Right forelimb (tissue), 1 donor: ENCODE measurements around the gene EIF3B.
"Not testable (repeated sequence)": the region's sequence is repeated elsewhere in the genome, so short reads cannot be mapped to it uniquely, and the experiment has no call there.

Source experiments
- DNase-seq: peaks from one replicate; pipeline ENCODE4 v3.0.0-alpha.2; 2018

The EIF3B gene

DNA sequence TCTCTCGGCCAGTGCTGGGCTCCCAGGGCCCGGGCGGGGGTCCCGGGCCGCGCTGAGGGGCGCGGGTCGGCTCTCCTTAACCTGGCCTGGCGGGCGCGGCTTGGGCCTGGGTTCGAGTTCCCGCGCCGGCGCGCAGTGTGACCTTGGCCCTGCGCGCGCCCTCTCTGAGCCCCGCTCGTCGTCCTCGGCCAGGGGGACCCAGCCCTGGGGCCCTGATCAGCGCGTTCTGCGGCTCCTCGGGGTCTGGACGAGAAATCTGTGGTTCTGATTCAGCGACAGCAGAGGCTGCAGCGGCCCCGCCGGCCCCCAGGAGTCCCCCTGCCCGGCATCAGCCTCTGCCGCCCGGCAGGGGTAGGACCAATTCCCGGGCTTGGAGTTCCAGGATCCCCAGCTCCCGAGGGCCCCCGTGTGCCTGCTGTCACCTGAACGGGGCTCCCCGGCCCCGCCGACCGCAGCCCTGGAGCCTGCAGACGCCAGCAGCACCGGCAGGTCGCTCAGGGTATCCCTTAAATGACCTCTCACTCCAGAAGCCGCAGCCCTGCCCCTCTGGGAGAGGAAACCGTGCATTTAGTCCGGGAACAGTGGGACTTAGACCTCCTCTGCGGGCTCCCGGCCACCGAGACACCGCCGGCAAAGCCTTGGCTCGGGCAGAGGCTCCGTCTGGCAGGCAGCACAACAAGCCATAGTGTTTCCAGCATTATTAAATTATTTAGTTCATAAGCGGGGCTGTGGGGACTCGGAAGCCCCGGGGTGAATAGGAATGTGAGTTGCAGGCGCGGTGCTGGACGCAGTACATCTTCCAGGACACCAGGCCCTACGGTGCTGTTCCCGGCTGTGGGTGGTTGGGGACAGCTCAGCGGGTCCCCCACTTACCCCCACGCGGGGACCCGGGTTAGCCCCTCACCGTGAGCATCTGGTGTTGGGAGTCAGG lies 49.4 kb downstream of the EIF3B start:
- no peak for DNase-seq

- no peak for DNase-seq
These were observed 50.1 kb downstream of the EIF3B start for GRCh38 chr7:2404714-2405119.

DNA sequence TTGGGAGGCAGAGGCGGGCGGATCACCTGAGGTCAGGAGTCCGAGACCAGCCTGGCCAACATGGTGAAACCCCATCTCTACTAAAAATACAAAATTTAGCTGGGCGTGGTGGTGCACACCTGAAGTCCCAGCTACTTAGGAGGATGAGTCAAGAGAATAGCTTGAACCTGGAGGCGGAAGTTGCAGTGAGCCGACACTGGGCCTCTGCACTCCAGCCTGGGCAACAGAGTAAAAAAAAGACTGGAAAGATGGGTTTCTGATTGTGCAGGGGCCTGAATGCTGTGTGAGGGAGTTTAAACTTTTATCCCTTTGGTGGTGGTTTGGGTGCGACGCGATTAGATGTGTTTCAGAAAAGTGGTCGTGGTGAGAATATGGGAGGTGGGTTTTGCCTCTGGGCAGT lies 50.6 kb downstream of the EIF3B start:
- no peak for DNase-seq

DNA sequence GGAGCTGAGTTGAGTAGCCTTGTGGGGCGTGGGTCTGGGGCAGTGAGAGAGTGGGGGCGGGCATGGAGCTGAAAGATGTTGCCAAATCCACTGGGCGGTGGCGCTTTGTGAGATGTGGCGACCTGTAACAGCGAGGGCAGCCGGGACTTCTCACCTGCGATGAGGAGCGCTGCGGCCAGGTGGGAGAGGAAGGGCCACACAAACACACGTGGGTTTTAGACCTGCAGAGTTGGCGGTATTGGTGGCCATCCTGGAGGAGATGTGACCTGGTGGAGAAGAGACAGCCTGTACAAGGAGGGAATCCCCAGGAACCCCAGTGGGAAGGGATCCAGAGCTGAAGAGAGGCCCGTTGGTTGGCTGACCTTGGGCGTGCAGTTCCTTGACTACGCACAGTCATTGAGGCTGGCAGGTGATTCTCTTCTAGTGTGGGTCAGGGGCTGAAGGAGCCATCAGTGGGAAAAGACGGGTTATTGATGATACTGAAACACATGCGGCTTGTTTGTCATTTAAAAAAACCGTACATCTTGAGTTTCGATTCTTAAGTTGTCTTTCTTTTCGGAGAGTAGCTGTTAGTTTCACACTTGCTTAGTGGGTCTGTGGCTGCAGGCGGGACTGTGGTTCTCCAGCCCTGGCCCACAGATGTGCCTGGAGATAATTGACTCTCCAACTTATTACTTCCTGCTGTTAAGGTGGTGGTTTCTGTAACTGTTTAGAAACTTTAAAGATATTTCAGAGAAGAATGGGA lies 51.1 kb downstream of the EIF3B start:
- no peak for DNase-seq

- DNase-seq, result no peak
These were observed 55.3 kb downstream of the EIF3B start for GRCh38 chr7:2409745-2410414.

DNA sequence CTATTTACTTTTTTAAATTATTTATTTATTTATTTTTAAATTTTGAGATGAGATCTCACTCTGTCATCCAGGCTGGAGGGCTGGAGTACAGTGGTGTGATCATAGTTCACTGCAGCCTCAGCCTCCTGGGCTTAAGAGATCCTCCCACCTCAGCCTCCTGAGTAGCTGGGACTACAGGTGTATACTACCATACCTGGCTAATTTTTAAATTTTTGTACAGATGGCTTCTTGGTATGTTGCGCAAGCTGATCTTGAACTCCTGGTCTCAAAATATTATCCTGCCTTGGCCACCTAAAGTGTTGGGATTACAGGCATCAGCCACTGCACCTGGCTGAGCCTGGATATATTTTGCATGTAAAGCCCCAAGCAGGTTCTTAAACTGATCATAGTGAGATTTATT lies 56.4 kb downstream of the EIF3B start:
- no peak for DNase-seq

- DNase-seq, result no peak
These were observed 57.4 kb downstream of the EIF3B start for GRCh38 chr7:2411815-2412586.

DNA sequence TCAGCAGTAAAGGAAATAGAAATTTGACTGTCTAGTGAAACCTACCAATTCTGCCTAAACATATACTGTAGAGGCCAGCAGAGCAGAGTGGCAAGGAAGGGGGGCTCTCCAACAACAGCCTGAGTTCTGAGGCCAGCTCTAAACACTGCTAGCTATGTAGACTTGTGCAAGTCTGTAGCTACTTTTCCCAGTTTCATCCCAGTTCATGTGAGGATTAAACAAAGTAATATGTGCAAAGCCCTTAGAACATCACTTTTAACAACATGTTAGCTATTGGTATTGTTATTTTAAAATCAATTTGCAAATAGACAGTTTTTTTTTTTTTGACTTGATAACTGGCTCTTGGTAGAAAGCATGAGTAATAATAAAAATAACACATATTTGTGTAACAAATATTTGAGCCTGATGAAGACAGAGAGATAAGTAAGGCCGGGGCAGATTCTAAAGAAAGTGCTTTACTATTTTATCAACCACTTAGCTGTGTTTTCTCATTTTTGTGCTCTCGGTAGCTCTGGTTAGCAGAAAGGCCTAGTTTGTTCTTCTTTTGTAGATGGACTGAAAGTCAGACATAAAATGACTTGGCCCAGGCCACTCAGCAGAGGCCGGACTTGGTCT lies 58.1 kb downstream of the EIF3B start:
- no peak for DNase-seq

DNA sequence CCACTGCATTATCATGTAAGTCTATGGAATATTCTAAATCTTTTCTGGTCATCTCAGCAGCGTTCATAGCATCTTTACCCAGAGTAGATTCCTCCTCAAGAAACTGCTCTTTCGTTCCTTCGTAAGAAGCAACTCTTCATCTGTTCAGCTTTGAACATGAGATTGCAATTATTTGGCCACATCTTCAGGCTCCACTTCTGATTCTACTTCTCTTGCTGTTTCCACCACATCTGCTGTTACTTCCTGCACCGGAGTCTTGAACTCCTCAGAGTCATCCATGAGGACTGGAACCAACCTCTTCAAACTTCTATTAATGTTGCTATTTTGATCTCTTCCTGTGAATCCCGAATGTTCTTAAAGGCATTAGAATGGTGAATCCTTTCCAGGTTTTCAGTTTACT lies 61.4 kb downstream of the EIF3B start:
- no peak for DNase-seq

DNA sequence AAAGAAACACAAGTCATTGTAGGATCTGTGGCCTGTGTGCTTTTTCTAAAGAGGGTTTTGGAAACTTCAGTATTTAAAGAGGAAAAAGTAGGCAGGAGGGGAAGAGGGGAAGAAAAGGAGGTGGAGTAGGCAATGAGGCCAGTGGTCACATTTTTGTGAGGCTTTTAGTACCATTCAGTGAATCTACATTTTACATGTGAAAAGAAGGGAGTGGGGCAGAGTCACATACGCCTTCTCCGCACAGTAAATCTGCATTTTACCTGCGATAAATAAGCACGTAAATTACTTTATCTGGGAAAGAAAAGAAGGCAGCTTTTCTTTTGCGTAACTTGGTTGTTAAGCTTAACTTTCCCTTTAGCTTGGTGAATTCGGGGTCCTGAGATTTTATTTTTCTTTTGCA lies 62.0 kb downstream of the EIF3B start:
- DNase-seq, result no peak

DNA sequence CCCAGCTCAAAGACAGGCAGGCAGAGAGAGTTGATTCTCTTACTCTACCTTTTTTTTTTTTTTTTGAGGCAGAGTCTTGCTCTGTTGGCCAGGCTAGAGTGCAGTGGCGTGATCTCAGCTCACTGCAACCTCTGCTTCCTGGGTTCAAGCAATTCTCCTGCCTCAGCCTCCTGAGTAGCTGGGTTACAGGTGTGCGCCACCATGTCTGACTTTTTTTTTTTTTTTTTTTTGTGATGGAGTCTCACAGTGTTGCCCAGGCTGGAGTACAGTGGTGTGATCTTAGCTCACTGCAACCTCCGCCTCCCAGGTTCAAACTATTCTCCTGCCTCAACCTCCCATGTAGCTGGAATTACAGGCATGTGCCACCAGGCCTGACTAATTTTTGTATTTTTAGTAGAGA lies 62.6 kb downstream of the EIF3B start:
- not testable (repeated sequence) for DNase-seq

DNA sequence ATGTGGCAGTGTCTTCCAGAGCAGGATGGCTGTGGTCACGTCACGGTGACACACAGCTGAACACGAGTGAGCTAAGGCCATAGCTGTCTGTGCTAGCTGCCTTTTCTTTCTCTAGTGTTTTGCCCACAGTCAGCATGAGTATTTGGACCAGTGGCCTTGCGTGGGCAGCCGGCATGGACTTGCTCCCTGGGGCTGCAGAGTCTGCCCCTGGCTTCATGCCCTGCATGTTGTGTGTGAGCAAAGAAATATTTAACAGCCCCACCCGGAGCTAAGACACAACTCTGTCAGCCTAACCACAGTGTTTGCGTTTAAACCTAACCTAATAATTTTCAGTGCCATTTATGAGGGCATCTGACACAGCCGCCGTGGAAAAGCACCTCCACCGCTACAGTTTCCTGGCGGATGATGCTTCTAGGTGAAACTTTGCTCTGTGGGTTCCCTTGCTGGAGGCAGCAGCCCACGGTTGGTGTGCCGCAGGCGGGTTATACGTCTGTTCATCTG lies 63.4 kb downstream of the EIF3B start:
- DNase-seq, result no peak

GRCh38 chr7:2420216-2420933 lies 65.7 kb downstream of the EIF3B start:
- no peak for DNase-seq

GRCh38 chr7:2421943-2422310 lies 67.3 kb downstream of the EIF3B start:
- DNase-seq, result no peak

- no peak for DNase-seq
These were observed 71.1 kb downstream of the EIF3B start for GRCh38 chr7:2425749-2426148.
